OCI-M2 (cell line): ENCODE data around the gene ITGA2B.
"Not testable (repeated sequence)": the region's sequence is repeated elsewhere in the genome, so short reads cannot be mapped to it uniquely, and the experiment has no call there.

Source experiments
- DNase-seq: peaks from one replicate; lab custom pipeline; 2025; ENCODE audit not compliant: unreplicated experiment; lab: John Stamatoyannopoulos, UW

ITGA2B gene

DNA sequence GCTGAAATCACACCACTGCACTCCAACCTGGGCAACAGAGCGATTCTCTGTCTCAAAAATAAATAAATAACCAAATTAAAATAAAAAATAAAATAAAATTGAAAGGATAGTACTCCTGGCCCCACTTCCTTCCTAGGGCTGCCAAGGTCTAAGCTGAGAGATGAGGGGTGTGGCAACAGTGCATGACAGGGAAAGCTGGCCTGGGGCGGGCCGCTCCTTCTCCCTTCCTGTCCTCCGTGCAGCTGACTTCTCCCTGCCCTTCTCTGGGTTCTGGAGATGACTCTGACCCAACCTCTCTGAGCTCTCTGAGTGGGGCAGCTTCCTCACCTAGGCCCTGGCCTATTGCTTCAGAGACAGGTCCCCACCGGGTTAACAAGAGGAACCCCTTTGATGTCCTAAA, 56.1 kb downstream of the ITGA2B start:
- DNase-seq, result no peak

DNA sequence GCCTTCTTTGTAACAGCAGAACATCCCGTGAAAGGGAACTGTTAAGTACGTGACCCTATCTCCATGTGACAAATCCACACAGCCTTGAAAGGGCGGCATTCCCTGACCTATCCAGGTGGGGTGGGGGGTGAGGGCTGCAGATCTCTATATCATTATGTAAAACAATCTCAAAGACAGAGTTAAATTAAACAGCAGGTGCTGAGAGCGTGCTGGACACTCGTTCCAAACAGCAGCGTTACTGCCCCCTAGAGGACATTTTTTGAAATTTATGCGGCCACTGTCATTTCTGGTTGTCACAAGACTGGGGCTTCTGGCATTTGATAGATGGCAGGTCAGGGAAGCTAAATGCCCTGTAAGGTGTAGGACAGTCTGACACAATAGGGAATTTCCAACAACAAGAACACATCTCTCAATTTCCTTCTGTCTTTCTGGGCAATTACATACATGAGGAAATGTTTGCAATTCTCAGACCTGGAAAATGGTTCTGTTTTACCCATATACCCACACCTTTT, 58.1 kb downstream of the ITGA2B start:
- DNase-seq, result peak; percentile 66

DNA sequence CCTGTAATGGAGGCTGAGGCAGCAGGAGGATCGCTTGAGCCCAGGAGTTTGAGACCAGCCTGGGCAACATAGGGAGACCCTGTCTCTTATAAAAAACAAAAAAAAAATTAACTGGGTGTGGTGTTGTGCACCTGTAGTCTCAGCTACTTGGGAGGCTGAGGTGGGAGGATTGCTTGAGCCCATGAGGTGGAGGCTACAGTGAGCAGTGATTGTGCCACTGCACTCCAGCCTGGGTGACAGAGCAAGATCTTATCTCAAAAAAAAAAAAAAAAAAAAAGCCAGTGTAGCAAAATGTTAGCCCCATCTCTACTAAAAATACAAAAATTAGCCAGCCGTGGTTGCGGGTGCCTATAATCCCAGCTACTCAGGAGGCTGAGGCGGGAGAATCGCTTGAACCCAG, 59.2 kb downstream of the ITGA2B start:
- DNase-seq, result not testable (repeated sequence)

DNA sequence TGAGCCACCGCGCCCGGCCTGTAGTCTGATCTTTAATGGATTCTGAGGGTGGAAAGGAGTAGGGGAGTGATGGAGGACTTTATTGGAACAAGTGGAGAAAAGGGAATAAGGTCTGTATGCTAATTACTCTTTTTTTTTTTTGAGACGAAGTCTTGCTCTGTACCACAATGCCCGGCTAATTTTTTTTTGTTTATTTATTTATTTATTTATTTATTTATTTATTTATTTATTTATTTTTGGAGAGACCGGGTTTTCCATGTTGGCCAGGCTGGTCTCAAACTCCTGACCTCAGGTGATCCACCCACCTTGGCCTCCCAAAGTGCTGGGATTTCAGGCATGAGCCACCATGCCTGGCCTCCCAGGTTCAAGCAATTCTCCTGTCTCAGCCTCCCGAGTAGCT, 59.9 kb downstream of the ITGA2B start:
- not testable (repeated sequence) for DNase-seq

DNA sequence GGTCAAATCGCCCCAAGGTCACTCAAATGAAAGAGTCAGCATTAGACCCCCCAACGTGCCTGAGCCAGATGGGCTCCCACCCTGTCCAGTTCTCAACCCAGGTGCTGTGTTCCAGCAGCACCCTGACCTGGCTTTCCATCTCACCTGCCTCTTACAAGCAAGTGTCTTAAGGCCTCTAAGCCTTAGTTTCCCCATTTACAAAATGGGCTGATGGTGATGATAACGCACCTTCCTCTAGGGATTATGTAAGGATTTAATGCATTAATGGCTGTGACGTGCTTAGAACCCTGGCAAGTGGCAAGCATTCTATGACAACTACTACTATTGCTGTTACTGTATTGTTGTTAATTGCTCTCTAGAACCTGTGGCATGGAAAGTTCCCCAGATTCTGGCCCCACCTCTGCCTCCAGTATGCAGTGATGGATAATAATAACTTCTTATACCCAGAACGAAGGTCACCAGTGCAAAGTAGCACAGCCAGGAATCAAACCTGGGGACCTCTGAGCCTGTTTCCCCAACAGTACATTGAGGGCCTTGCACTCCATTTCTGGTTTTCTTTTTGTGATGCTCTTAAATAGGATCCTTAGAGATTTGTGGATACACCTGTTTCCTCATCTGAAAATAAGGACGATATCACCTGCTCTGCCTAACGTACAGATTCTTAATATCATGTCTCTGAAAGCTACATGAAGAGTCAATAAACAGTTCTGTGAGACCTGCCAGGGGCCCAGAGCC, 61.6 kb downstream of the ITGA2B start:
- no peak for DNase-seq

DNA sequence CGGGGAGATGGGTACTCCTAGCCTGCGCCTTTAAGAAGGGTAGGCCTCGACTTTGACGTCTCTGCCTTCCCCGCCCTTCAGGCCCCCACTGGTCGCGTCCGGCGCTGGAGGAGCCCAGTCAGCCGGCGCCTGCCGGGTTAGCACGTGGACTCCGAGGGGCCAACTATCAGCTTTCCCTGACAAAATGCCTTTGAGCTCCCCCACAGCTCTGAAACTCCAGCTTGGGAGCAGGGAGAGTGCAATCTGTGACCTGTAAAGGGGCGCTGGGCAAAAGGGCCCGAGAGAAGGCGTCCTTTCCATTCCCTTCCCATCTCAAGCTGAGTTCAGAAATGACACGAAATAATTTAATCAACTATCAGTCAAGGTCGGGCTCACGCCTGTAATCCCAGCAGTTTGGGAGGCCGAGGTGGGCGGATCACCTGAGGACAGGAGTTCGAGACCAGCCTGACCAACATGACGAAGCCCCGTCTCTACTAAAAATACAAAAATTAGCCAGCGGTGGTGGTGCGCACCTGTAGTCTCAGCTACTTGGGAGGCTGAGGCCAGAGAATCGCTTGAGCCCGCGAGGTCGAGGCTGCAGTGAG, 62.5 kb downstream of the ITGA2B start:
- DNase-seq, result no peak

DNA sequence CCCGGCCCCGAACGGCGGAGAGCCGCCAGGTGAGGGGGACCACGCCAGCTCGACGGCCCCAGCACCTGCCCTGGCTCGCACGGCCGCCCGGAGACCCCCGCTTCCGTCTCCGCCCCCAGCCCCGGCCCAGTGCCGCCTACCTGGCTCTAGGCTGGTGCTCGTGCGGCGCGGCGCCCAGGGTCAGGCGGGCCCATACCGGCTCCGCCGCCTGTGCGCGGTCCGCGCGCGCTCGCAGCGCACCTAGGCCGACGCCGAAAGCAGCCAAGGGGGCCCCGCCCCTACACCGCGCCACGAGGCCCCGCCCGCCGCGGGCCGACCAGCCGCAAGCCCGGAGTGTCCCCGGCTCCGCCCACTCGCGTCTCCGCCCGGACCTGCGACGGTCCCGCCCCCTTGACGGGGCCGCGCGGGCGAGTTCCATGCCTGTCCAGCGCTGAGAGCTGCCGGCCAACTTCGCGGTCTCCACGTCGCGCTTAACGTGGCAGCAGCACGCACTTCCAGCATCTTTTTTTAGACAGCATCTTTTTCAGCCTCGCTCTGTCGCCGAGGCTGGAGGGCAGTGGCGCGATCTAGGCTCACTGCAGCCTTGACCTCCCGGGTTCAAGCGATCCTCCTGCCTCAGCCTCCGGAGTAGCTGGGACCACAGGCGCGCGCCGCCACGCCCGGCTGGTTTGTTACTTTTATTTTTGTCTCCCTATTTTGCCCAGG, 64.7 kb downstream of the ITGA2B start, which contains the start of gene SLC25A39:
TSS of gene SLC25A39 (minus strand) at position 253 of the 705 bp plus-strand sequence. CDS start 1,261 bp downstream, outside the sequence.
- no peak for DNase-seq

DNA sequence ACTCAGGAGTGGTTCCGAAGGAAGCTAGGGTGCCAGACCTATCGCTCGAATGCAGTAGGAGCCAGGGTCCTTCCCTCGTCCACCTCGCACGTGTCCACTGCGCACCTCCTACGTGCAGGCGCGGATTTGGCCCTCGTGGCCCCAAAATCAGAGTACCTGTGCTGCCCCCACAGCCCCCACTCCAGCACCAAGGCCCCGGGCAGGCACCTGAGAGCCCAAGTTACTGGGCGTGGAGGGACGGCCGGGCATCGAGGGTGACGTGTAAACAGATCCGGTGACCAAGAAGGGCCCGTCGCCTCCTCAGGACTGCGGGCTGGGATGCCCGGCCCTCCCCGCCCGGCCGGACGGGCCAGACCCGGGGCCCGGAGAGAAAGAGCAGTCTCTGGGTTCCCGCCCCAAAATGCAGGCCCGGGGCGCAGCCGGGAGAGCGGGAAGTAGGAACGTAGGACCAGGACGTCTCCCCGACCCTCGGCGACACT, 65.3 kb downstream of the ITGA2B start:
- no peak for DNase-seq

DNA sequence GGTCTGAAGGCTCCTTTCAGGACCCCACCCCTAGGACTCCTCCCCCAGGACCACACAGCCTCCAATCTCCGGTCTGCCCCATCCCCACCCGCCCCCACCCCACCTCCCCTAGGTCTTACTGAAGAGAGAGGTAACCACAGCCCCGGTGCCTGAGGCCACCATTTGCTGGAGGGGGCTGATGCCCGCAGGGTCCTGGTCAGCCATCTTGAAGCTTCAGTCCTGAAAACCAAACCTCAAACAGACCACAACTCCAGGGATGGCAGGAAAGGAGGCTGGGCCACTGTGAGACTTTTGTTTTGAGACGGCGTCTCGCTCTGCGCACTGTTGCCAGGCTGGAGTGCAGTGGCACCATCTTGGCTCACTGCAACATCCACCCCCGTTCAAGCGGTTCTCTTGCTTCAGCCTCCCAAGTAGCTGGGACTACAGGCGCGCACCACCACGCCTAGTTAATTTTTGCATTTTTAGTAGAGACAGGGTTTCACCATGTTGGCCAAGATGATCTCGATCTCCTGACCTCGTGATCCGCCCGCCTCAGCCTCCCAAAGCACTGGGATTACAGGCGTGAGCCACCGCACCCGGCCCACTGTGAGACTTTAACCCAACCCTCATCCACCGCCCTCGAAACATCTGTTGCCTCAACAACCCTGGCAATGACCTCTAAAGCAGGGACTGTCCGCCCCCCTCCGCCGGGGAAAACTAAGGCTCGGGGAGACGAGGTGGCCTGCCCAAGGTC, 65.9 kb downstream of the ITGA2B start:
- no peak for DNase-seq

DNA sequence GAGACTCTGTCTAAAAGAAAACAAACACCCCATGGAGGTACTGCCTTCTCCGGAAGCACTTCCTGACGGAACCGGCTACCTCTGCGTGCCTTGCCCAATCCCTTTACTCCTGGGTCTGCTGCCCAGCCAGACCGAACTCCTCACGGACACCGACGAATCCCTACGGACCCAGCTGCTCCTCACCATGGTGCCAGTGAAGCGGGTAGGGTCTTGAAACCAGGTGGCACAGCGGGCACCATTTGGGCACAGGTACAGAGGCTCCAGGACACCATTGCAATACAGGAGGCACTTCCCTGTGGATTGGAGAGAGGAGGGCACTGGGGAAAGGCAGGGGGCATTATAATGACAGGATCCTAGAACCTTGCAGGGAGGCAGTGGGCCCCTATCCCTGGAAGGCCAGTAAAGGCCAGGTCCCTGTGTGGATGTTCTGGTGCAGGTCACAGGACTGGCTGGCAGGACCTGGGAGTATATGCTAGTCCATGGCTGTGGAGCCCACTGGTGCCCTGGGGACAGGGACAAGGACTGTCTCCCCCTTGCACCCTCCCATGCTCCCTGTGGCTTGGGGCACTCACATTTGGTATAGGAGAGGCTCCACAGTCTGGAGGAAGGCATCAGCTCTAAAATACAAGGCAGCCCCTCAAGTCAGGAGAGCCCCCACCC, 67.1 kb downstream of the ITGA2B start:
- no peak for DNase-seq
